NK-92 treated with Interleukin-12 subunit alpha and Interleukin-12 subunit beta, amount 100 ng/mL, for 24 hours (cell line): Measurements from ENCODE around the gene GRPEL2.

Experiments
- DNase-seq: peaks from one replicate; lab custom pipeline; 2025; lab: John Stamatoyannopoulos, UW

GRPEL2 gene

GRCh38 chr5:149401051-149401450 is 55.8 kb downstream of the GRPEL2 start:
- DNase-seq, result no peak

- no peak for DNase-seq
These were observed 57.0 kb downstream of the GRPEL2 start for GRCh38 chr5:149402291-149402690.
